Osteoblast (primary cell): Measurements from ENCODE around the gene MAN2B2. TPM values are rescaled to one million over a fixed set of nuclear protein-coding genes. Genes with fewer than 3 reads are reported as not detected.

ENCODE experiments used
- DNase-seq: peaks from one replicate; pipeline ENCODE4 v3.0.0; 2011; ENCODE audit warnings: low spot score, mixed read lengths; ENCODE audit not compliant: insufficient read length; ENCODE audit errors: missing footprints
- H2AFZ ChIP-seq: 2 replicates; pipeline ENCODE4 v1.6.0; 2011; ENCODE audit warnings: mild to moderate bottlenecking, low read length
- H3K27ac ChIP-seq: 2 replicates; pipeline ENCODE4 v1.5.1; 2011; ENCODE audit warnings: mild to moderate bottlenecking, low read depth, low read length, moderate library complexity
- H3K27me3 ChIP-seq: 2 replicates; pipeline ENCODE4 v1.6.0; 2012; ENCODE audit warnings: mild to moderate bottlenecking, control low read depth, inconsistent platforms, low read length, moderate library complexity; ENCODE audit not compliant: insufficient read depth
- H3K36me3 ChIP-seq: 2 replicates; pipeline ENCODE4 v1.5.1; 2011; ENCODE audit warnings: mild to moderate bottlenecking, low read length, control low read depth, moderate library complexity; ENCODE audit not compliant: insufficient read depth
- H3K4me1 ChIP-seq: 2 replicates; pipeline ENCODE4 v1.5.1; 2011; ENCODE audit warnings: mild to moderate bottlenecking, low read length, control low read depth, moderate library complexity; ENCODE audit not compliant: insufficient read depth
- H3K4me2 ChIP-seq: 2 replicates; pipeline ENCODE4 v1.6.0; 2011; ENCODE audit warnings: mild to moderate bottlenecking, low read length; ENCODE audit not compliant: insufficient read depth
- H3K4me3 ChIP-seq: fragments of 200-600 bp; sonication (generic); 3 replicates; pipeline ENCODE4 v1.5.1; 2012; ENCODE audit warnings: mild to moderate bottlenecking, low read length, inconsistent platforms; ENCODE audit not compliant: insufficient read depth
- H3K79me2 ChIP-seq: 2 replicates; pipeline ENCODE4 v1.6.0; 2012; ENCODE audit warnings: mild to moderate bottlenecking, low read length, control low read depth, inconsistent platforms; ENCODE audit not compliant: insufficient read depth
- H3K9me3 ChIP-seq: 2 replicates; pipeline ENCODE4 v1.5.1; 2011; ENCODE audit warnings: low read depth, low read length, control low read depth
- H4K20me1 ChIP-seq: 2 replicates; pipeline ENCODE4 v1.6.0; 2012; ENCODE audit warnings: mild to moderate bottlenecking, low read length, control low read depth; ENCODE audit not compliant: insufficient read depth
- CTCF ChIP-seq: IDR thresholded peaks from 2 replicates; pipeline ENCODE4 v1.5.1; 2011; ENCODE audit warnings: mild to moderate bottlenecking, low read depth, low read length, moderate library complexity; ENCODE audit errors: extremely low read depth
- total RNA-seq: library from RNA; depleted of rRNA; stranded (reverse); fragments of >200 nt; gene quantifications from 2 replicates; pipeline ENCODE4 v1.2.3, GENCODE V29; 2012

The MAN2B2 gene
- total RNA-seq, 1 donor: 28.2 TPM

DNA sequence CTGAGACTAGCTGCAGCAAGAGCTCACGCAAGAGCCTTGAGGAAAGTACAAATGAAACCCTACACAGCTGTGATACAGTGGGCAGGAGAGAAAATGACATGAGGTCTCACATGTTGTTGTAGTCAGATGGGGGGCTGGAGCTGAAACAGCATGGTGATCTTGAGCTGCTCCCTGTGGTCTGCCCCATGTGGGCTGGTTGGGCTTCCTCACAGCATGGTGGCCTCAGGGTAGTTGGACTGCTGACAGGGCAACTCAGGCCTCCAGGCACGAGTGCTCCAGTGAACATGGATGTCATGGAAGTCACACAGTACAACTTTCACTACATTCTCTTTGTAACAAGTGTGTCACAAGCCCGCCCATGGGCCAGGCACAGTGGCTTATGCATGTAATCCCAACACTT is 3.4 kb upstream of the MAN2B2 start:
- Histone ChIP-seq H3K4me3 (no peak overlapping the region), H2AFZ (no peak overlapping the region), H3K4me1 (peaks cover 14% of the 10 kb centered on the region), H4K20me1 (no peaks in the 10 kb centered on the region), H3K27me3 (peaks cover 7% of the 10 kb centered on the region), H3K79me2 (peaks cover 5% of the 10 kb centered on the region), H3K9me3 (peaks cover 3% of the 10 kb centered on the region), H3K4me2 (no peak overlapping the region), H3K27ac (no peak overlapping the region), H3K36me3 (no peaks in the 10 kb centered on the region)
- DNase-seq: peak; percentile 59
- no peak for TF ChIP-seq CTCF

DNA sequence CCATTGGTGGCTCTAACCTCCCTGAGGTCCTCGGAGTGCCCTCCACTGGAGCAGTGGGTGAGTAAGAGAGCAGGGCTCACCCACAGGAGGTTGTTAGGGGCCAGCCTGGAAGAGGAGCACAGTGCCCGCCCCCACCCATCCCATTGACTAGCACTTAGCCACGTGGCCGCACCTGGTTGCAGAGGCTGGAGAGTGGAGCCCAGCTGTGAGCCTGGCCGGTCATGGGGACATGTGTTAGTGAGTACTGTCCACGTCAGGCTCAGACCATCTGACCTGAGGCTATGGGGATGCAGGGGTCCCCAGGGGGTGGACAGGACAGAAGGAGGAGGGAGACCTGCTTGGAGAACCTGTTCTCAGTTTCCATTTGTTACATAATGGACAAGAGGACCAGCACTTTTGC is 1.4 kb upstream of the MAN2B2 start:
- Histone ChIP-seq H3K27ac (no peak overlapping the region), H2AFZ (no peak overlapping the region), H3K4me2 (no peak overlapping the region), H3K27me3 (peaks cover 7% of the 10 kb centered on the region), H4K20me1 (no peaks in the 10 kb centered on the region), H3K4me1 (peaks cover 14% of the 10 kb centered on the region), H3K36me3 (peaks cover 5% of the 10 kb centered on the region), H3K9me3 (peaks cover 3% of the 10 kb centered on the region), H3K79me2 (peaks cover 5% of the 10 kb centered on the region), H3K4me3 (no peak overlapping the region)
- TF ChIP-seq CTCF: no peak
- DNase-seq: peak; percentile 73

DNA sequence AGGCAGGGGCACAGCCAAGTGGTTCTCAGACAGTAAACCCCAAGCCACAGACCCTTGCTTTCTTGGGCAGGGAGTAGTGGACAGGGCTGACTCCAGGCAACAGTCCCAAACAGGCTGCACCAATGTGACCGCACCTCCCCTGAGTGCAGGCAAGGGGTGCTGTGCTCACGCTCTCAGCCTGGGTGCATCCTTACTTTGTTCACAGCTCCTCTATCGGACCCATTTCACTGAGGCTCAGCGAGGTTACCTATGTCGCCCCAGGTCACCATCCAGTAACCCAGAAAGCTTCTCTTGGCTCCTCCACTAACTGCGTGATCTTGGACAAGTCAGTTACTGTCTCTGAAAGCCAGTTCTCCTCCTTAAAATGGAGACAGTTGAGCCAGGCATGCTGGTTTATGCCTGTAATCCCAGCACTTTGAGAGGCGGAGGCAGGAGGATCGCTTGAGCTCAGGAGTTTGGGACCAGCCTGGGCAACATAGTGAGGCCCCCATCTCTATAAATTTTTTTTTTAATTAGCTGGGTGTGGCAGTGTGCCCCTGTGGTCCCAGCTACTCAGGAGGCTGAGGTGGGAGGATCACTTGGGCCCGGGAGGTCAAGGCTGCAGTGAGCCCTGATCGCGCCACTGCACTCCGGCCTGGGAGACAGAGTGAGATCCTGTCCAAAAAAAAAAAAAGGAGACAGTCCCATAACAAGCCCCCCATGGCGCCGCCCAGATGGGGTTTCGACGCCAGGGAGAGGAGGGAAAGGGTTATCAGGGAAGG is 823 bp upstream of the MAN2B2 start:
- no peak overlapping the region for H3K27ac ChIP-seq
- H3K4me3 ChIP-seq: peak overlapping the region; percentile 98
- H3K27me3 ChIP-seq: peaks cover 7% of the 10 kb centered on the region
- TF ChIP-seq CTCF: no peak
- peak overlapping the region; percentile 96 for H2AFZ ChIP-seq
- H3K36me3 ChIP-seq: peaks cover 7% of the 10 kb centered on the region
- H4K20me1 ChIP-seq: no peaks in the 10 kb centered on the region
- H3K9me3 ChIP-seq: peaks cover 3% of the 10 kb centered on the region
- H3K4me2 ChIP-seq: peak overlapping the region; percentile 96
- H3K79me2 ChIP-seq: peaks cover 5% of the 10 kb centered on the region
- peak; percentile 65 for DNase-seq
- peaks cover 11% of the 10 kb centered on the region for H3K4me1 ChIP-seq

DNA sequence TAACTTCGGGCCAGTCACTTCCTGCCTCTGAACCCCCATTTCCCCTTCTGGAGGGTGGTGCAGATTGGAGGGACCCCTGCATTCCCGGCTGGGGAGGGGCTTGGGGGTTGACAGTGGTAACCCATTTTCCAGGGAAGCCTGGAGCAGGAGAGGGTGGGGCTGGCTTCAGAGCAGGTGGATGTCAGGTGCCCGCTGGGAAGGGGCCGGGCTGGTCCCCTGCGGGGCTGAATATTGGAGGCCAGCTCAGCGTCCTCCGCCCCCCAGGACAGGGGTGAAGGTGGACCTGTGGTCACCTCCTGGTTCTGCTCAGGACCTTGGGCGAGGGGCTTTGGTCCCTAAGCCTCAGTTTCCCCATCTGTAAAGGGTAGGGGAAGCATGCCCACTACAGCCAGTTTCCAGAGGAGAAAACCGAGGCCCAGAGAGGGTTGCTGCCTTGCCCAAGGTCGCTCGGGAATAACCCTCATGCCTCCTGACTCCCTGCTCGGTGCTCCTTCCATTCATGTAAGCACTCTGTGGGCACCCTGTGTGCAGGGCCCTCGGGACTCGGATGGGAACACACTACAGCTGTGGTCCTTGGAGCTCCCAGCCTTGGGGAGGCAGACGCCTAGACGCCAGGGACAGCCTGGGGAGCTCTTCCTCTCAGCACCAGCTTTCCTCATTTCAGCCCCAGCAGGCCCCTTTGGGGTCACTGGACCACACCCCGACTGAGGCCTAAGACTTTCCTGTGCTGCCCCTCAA is 683 bp downstream of the MAN2B2 start:
- Histone ChIP-seq H2AFZ (peak overlapping the region; percentile 88), H3K4me1 (peaks cover 11% of the 10 kb centered on the region), H3K79me2 (peaks cover 5% of the 10 kb centered on the region), H4K20me1 (no peaks in the 10 kb centered on the region), H3K36me3 (peaks cover 13% of the 10 kb centered on the region), H3K4me2 (peak overlapping the region; percentile 96), H3K27ac (peak overlapping the region; percentile 45), H3K27me3 (peaks cover 7% of the 10 kb centered on the region), H3K4me3 (peak overlapping the region; percentile 98), H3K9me3 (peaks cover 3% of the 10 kb centered on the region)
- DNase-seq: peak; percentile 87
- TF ChIP-seq CTCF: no peak
